CD4-positive, alpha-beta T cell treated with Interleukin-6 for 4 hours (primary cell): Measurements from ENCODE around the gene NXPH1.

Experiments
- DNase-seq: peaks from one replicate; pipeline ENCODE4 v3.0.0-alpha.2; 2020; ENCODE audit warnings: mixed read lengths

The NXPH1 gene

GRCh38 chr7:8509621-8510020 is 76.2 kb downstream of the NXPH1 start:
- no peak for DNase-seq

GRCh38 chr7:8511855-8512254 is 78.4 kb downstream of the NXPH1 start:
- no peak for DNase-seq

GRCh38 chr7:8514781-8515519 is 81.5 kb downstream of the NXPH1 start:
- DNase-seq: no peak

GRCh38 chr7:8515640-8516185 is 82.3 kb downstream of the NXPH1 start:
- DNase-seq: no peak

GRCh38 chr7:8516976-8517375 is 83.6 kb downstream of the NXPH1 start:
- no peak for DNase-seq

GRCh38 chr7:8528311-8528710 is 94.9 kb downstream of the NXPH1 start:
- DNase-seq: no peak

GRCh38 chr7:8531991-8532515 is 98.6 kb downstream of the NXPH1 start:
- no peak for DNase-seq

GRCh38 chr7:8536431-8536830 is 103.0 kb downstream of the NXPH1 start:
- DNase-seq: no peak

GRCh38 chr7:8549046-8549445 is 115.6 kb downstream of the NXPH1 start:
- no peak for DNase-seq

- DNase-seq: no peak
Measured at GRCh38 chr7:8560501-8560900, 127.1 kb downstream of the NXPH1 start.

- DNase-seq: no peak
Measured at GRCh38 chr7:8561449-8561848, 128.0 kb downstream of the NXPH1 start.

GRCh38 chr7:8564281-8564680 is 130.9 kb downstream of the NXPH1 start:
- no peak for DNase-seq

GRCh38 chr7:8566016-8566415 is 132.6 kb downstream of the NXPH1 start:
- no peak for DNase-seq

GRCh38 chr7:8567626-8568025 is 134.2 kb downstream of the NXPH1 start:
- no peak for DNase-seq

- no peak for DNase-seq
Measured at GRCh38 chr7:8579661-8580194, 146.3 kb downstream of the NXPH1 start.

GRCh38 chr7:8581842-8582241 is 148.4 kb downstream of the NXPH1 start:
- no peak for DNase-seq

- no peak for DNase-seq
Measured at GRCh38 chr7:8582728-8583127, 149.3 kb downstream of the NXPH1 start.

- no peak for DNase-seq
Measured at GRCh38 chr7:8585591-8585990, 152.2 kb downstream of the NXPH1 start.

GRCh38 chr7:8590225-8590624 is 156.8 kb downstream of the NXPH1 start:
- no peak for DNase-seq

- no peak for DNase-seq
Measured at GRCh38 chr7:8590791-8591190, 157.4 kb downstream of the NXPH1 start.

GRCh38 chr7:8591289-8591688 is 157.9 kb downstream of the NXPH1 start:
- DNase-seq: no peak

- no peak for DNase-seq
Measured at GRCh38 chr7:8592167-8592566, 158.8 kb downstream of the NXPH1 start.

GRCh38 chr7:8594115-8594514 is 160.7 kb downstream of the NXPH1 start:
- no peak for DNase-seq

GRCh38 chr7:8597565-8597964 is 164.2 kb downstream of the NXPH1 start:
- no peak for DNase-seq
